Islet precursor cell (in vitro differentiated cells): ENCODE results near the gene ARHGEF35.
A peak's percentile ranks its signal among the peaks of the same experiment; 100 is the strongest.
"Not testable (repeated sequence)": the region's sequence is repeated elsewhere in the genome, so short reads cannot be mapped to it uniquely, and the experiment has no call there.

Experiments
- DNase-seq: peaks from one replicate; pipeline ENCODE4 v3.0.0-alpha.2; 2018

Gene ARHGEF35

GRCh38 chr7:144195212-144195872 is at the start of gene ARHGEF35:
ARHGEF35 (minus strand) TSS chr7:144195833; CDS start chr7:144188383, 7,450 bp downstream.
- not testable (repeated sequence) for DNase-seq

GRCh38 chr7:144245372-144245771 is 49.7 kb upstream of the ARHGEF35 start:
- DNase-seq: not testable (repeated sequence)

GRCh38 chr7:144239365-144239764 is 43.7 kb upstream of the ARHGEF35 start, which contains the start of gene OR2A42:
OR2A42 (minus strand) TSS chr7:144239605; CDS start chr7:144232843, 6,762 bp downstream.
- not testable (repeated sequence) for DNase-seq

- DNase-seq: peak; percentile 22
These were observed 43.0 kb upstream of the ARHGEF35 start for GRCh38 chr7:144238530-144239082.

- not testable (repeated sequence) for DNase-seq
These were observed 37.4 kb upstream of the ARHGEF35 start for GRCh38 chr7:144233039-144233438.

GRCh38 chr7:144231027-144231426 is 35.4 kb upstream of the ARHGEF35 start:
- not testable (repeated sequence) for DNase-seq

GRCh38 chr7:144228810-144229209 is 33.2 kb upstream of the ARHGEF35 start:
- DNase-seq: peak; percentile 28

- DNase-seq: not testable (repeated sequence)
These were observed 31.2 kb upstream of the ARHGEF35 start for GRCh38 chr7:144226866-144227265.

- not testable (repeated sequence) for DNase-seq
These were observed 28.0 kb upstream of the ARHGEF35 start for GRCh38 chr7:144223675-144224074.

GRCh38 chr7:144220531-144220930 is 24.9 kb upstream of the ARHGEF35 start:
- not testable (repeated sequence) for DNase-seq

- not testable (repeated sequence) for DNase-seq
These were observed 23.5 kb upstream of the ARHGEF35 start for GRCh38 chr7:144219149-144219548.

GRCh38 chr7:144218581-144218980 is 22.9 kb upstream of the ARHGEF35 start:
- peak; percentile 22 for DNase-seq

- not testable (repeated sequence) for DNase-seq
These were observed 21.6 kb upstream of the ARHGEF35 start for GRCh38 chr7:144217200-144217599.

- DNase-seq: not testable (repeated sequence)
These were observed 9.7 kb upstream of the ARHGEF35 start for GRCh38 chr7:144205306-144205705.

GRCh38 chr7:144203086-144203485 is 7.5 kb upstream of the ARHGEF35 start:
- not testable (repeated sequence) for DNase-seq

GRCh38 chr7:144201978-144202377 is 6.3 kb upstream of the ARHGEF35 start:
- DNase-seq: not testable (repeated sequence)

- not testable (repeated sequence) for DNase-seq
These were observed 3.3 kb upstream of the ARHGEF35 start for GRCh38 chr7:144198934-144199333.

GRCh38 chr7:144194453-144194852 is 1.2 kb downstream of the ARHGEF35 start:
- not testable (repeated sequence) for DNase-seq

- not testable (repeated sequence) for DNase-seq
These were observed 1.9 kb downstream of the ARHGEF35 start for GRCh38 chr7:144193782-144194181.

GRCh38 chr7:144188578-144189171 is 7.0 kb downstream of the ARHGEF35 start:
- DNase-seq: not testable (repeated sequence)

- DNase-seq: not testable (repeated sequence)
These were observed 7.8 kb downstream of the ARHGEF35 start for GRCh38 chr7:144187848-144188247.

- DNase-seq: not testable (repeated sequence)
These were observed 12.5 kb downstream of the ARHGEF35 start, which contains the start of gene CTAGE4 for GRCh38 chr7:144183166-144183565. CTAGE4 (plus strand) TSS chr7:144183466; CDS start chr7:144183504, 38 bp downstream.

GRCh38 chr7:144179165-144179479 is 16.5 kb downstream of the ARHGEF35 start:
- not testable (repeated sequence) for DNase-seq
